Prostate gland (tissue), 2 donors: ENCODE measurements around the gene ARL4C.

ENCODE experiments used
- CTCF ChIP-seq, 4 experiments: fragments of 200-600 bp in 2 of 4; fragments of 450-650 bp in 2 of 4; sonication (generic) in 2 of 4; IDR thresholded peaks; 1 replicate in 3 of 4; 2 replicates in 1 of 4; pipeline ENCODE4 v1.5.1; 2016 to 2019; ENCODE audit warnings: antibody characterized with exemption in 4 of 4, mild to moderate bottlenecking in 2 of 4, moderate library complexity in 2 of 4
- POLR2A ChIP-seq: fragments of 450-650 bp; IDR thresholded peaks from one replicate; pipeline ENCODE4 v1.6.1; 2016; ENCODE audit warnings: antibody characterized with exemption, mild to moderate bottlenecking
- POLR2AphosphoS5 ChIP-seq: sonication (generic); formaldehyde crosslinking; IDR thresholded peaks from one replicate; pipeline ENCODE4 v1.6.1; 2017; ENCODE audit warnings: antibody characterized with exemption

- TF ChIP-seq POLR2A: no peak
- TF ChIP-seq POLR2AphosphoS5: no peak
- TF ChIP-seq CTCF (IDR thresholded peaks at IDR 0.05): no peak
Measured at GRCh38 chr2:234517971-234518370, 21.1 kb upstream of the ARL4C start.
